Prostate gland (tissue), 2 donors: ENCODE data around the gene COMMD10.

ENCODE experiments used
- POLR2A ChIP-seq: fragments of 450-650 bp; IDR thresholded peaks from one replicate; pipeline ENCODE4 v1.6.1; 2016; ENCODE audit warnings: antibody characterized with exemption, mild to moderate bottlenecking
- TF ChIP-seq, protein P1 (sequence below), 4 experiments: fragments of 200-600 bp in 2 of 4; fragments of 450-650 bp in 2 of 4; sonication (generic) in 2 of 4; IDR thresholded peaks; 1 replicate in 3 of 4; 2 replicates in 1 of 4; pipeline ENCODE4 v1.5.1; 2016 to 2019; ENCODE audit warnings: antibody characterized with exemption in 4 of 4, mild to moderate bottlenecking in 2 of 4, moderate library complexity in 2 of 4

DNA sequence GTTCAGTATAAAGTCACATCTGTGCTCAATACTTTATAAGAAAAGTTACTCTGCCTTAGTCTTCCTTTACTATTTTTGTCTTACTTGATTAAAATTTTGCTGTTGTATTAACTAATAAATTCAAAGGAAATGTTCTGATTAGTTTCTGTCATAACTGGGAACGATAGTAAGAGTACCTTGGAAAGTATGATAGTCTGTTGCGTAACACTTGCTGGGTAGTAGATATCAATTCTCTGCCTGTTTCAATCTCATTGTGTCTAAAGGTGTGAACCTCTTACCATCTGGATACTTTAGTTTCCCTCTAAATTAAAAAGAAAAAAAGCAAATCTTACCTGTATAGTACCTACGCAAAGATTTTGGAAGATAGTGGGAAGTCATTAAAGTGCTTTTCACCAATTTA, 48.5 kb downstream of the COMMD10 start:
- TF ChIP-seq, protein P1, sequence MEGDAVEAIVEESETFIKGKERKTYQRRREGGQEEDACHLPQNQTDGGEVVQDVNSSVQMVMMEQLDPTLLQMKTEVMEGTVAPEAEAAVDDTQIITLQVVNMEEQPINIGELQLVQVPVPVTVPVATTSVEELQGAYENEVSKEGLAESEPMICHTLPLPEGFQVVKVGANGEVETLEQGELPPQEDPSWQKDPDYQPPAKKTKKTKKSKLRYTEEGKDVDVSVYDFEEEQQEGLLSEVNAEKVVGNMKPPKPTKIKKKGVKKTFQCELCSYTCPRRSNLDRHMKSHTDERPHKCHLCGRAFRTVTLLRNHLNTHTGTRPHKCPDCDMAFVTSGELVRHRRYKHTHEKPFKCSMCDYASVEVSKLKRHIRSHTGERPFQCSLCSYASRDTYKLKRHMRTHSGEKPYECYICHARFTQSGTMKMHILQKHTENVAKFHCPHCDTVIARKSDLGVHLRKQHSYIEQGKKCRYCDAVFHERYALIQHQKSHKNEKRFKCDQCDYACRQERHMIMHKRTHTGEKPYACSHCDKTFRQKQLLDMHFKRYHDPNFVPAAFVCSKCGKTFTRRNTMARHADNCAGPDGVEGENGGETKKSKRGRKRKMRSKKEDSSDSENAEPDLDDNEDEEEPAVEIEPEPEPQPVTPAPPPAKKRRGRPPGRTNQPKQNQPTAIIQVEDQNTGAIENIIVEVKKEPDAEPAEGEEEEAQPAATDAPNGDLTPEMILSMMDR (IDR thresholded peaks at IDR 0.05), result no peak
- TF ChIP-seq POLR2A, result no peak
